Measurements from ENCODE around the gene MOCS3.
A peak's percentile ranks its signal among the peaks of the same experiment; 100 is the strongest.

MOCS3 gene

GRCh38 chr20:50980071-50980681 is 21.6 kb downstream of the MOCS3 start:
- in situ Hi-C loops (cut with HindIII; ENCODE audit: low pct_unique_long_range_greater_than_20kb, low sequenced_read_pairs) = no loop called here
- peak in 1 of 2 experiments; percentile 40 for DNase-seq (ENCODE audit: low read depth in 1 of 2, low spot score in 1 of 2)
- TF ChIP-seq JUND (IDR thresholded peaks at IDR 0.05; ENCODE audit: low read depth) = no peak

GRCh38 chr20:50980851-50981713 is 22.5 kb downstream of the MOCS3 start:
- in situ Hi-C loops (cut with HindIII; ENCODE audit: low pct_unique_long_range_greater_than_20kb, low sequenced_read_pairs) = no loop called here
- no peak for TF ChIP-seq JUND (IDR thresholded peaks at IDR 0.05; ENCODE audit: low read depth)
- DNase-seq (ENCODE audit: low read depth in 1 of 2, low spot score in 1 of 2) = peak in 1 of 2 experiments; percentile 74

GRCh38 chr20:50981714-50982048 is 23.1 kb downstream of the MOCS3 start:
- in situ Hi-C loops (cut with HindIII; ENCODE audit: low pct_unique_long_range_greater_than_20kb, low sequenced_read_pairs) = no loop called here
- DNase-seq (ENCODE audit: low read depth in 1 of 2, low spot score in 1 of 2) = no peak

GRCh38 chr20:50982363-50982762 is 23.7 kb downstream of the MOCS3 start:
- peak in 1 of 2 experiments; percentile 82 for DNase-seq (ENCODE audit: low read depth in 1 of 2, low spot score in 1 of 2)
- no peak for TF ChIP-seq JUND (IDR thresholded peaks at IDR 0.05; ENCODE audit: low read depth)
- in situ Hi-C loops (cut with HindIII; ENCODE audit: low pct_unique_long_range_greater_than_20kb, low sequenced_read_pairs) = no loop called here

More at GRCh38 chr20:50981714-50982048, 23.1 kb downstream of the MOCS3 start:
- TF ChIP-seq JUND (IDR thresholded peaks at IDR 0.05; ENCODE audit: low read depth) = no peak

- no peak for DNase-seq (ENCODE audit: low read depth in 1 of 2, low spot score in 1 of 2)
- TF ChIP-seq JUND (IDR thresholded peaks at IDR 0.05; ENCODE audit: low read depth) = no peak
- in situ Hi-C loops (cut with HindIII; ENCODE audit: low pct_unique_long_range_greater_than_20kb, low sequenced_read_pairs) = no loop called here
Observed at GRCh38 chr20:50983321-50983720, 24.7 kb downstream of the MOCS3 start.

GRCh38 chr20:50987493-50988210 is 29.0 kb downstream of the MOCS3 start:
- TF ChIP-seq JUND (IDR thresholded peaks at IDR 0.05; ENCODE audit: low read depth) = no peak
- peak; percentile 66 to 92 for DNase-seq (ENCODE audit: low read depth in 1 of 2, low spot score in 1 of 2)
- in situ Hi-C loops (cut with HindIII; ENCODE audit: low pct_unique_long_range_greater_than_20kb, low sequenced_read_pairs) = no loop called here

- in situ Hi-C loops (cut with HindIII; ENCODE audit: low pct_unique_long_range_greater_than_20kb, low sequenced_read_pairs) = no loop called here
- no peak for TF ChIP-seq JUND (IDR thresholded peaks at IDR 0.05; ENCODE audit: low read depth)
- no peak for DNase-seq (ENCODE audit: low read depth in 1 of 2, low spot score in 1 of 2)
Observed at GRCh38 chr20:50991076-50991475, 32.5 kb downstream of the MOCS3 start.

GRCh38 chr20:50992336-50992732 is 33.7 kb downstream of the MOCS3 start:
- no peak for TF ChIP-seq JUND (IDR thresholded peaks at IDR 0.05; ENCODE audit: low read depth)
- in situ Hi-C loops (cut with HindIII; ENCODE audit: low pct_unique_long_range_greater_than_20kb, low sequenced_read_pairs) = no loop called here
- peak in 1 of 2 experiments; percentile 80 for DNase-seq (ENCODE audit: low read depth in 1 of 2, low spot score in 1 of 2)

GRCh38 chr20:50992733-50993457 is 34.3 kb downstream of the MOCS3 start:
- peak; percentile 58 to 96 for DNase-seq (ENCODE audit: low read depth in 1 of 2, low spot score in 1 of 2)
- in situ Hi-C loops (cut with HindIII; ENCODE audit: low pct_unique_long_range_greater_than_20kb, low sequenced_read_pairs) = no loop called here
- no peak for TF ChIP-seq JUND (IDR thresholded peaks at IDR 0.05; ENCODE audit: low read depth)

- in situ Hi-C loops (cut with HindIII; ENCODE audit: low pct_unique_long_range_greater_than_20kb, low sequenced_read_pairs) = no loop called here
Observed at GRCh38 chr20:50993876-50994275, 35.3 kb downstream of the MOCS3 start.

GRCh38 chr20:50995506-50995905 is 36.9 kb downstream of the MOCS3 start:
- TF ChIP-seq JUND (IDR thresholded peaks at IDR 0.05; ENCODE audit: low read depth) = no peak
- in situ Hi-C loops (cut with HindIII; ENCODE audit: low pct_unique_long_range_greater_than_20kb, low sequenced_read_pairs) = no loop called here
- no peak for DNase-seq (ENCODE audit: low read depth in 1 of 2, low spot score in 1 of 2)

More at GRCh38 chr20:50993876-50994275, 35.3 kb downstream of the MOCS3 start:
- DNase-seq (ENCODE audit: low read depth in 1 of 2, low spot score in 1 of 2) = no peak
- no peak for TF ChIP-seq JUND (IDR thresholded peaks at IDR 0.05; ENCODE audit: low read depth)
